Liver (tissue), 9 donors: ENCODE data around the gene SYTL3. TPM values are rescaled to one million over a fixed set of nuclear protein-coding genes. Genes with fewer than 3 reads are reported as not detected.

ENCODE experiments used
- DNase-seq: peaks from one replicate; pipeline ENCODE4 v3.0.0-alpha.2; 2017; ENCODE audit warnings: low spot score
- H3K27ac ChIP-seq, 2 donors: one replicate each; pipeline ENCODE4 v1.7.0; 2013; ENCODE audit warnings: inconsistent platforms in 2 of 2, low read length in 2 of 2, control low read depth in 1 of 2, low read depth in 1 of 2, mild to moderate bottlenecking in 1 of 2
- H3K27me3 ChIP-seq, 4 donors: one replicate each; pipeline versions ENCODE4 v1.6.1 to v1.7.0; 2013; ENCODE audit warnings: low read length in 3 of 4, inconsistent platforms in 1 of 4, mild to moderate bottlenecking in 1 of 4, moderate library complexity in 1 of 4; ENCODE audit not compliant: control insufficient read depth in 4 of 4, insufficient read depth in 4 of 4
- H3K36me3 ChIP-seq, 4 donors: one replicate each; pipeline versions ENCODE4 v1.6.1 to v1.7.0; 2013; ENCODE audit warnings: low read length in 3 of 4, mild to moderate bottlenecking in 3 of 4, low read depth in 1 of 4, moderate library complexity in 1 of 4; ENCODE audit not compliant: control insufficient read depth in 4 of 4, insufficient read depth in 3 of 4
- H3K4me1 ChIP-seq, 4 donors: one replicate each; pipeline versions ENCODE4 v1.6.1 to v1.7.0; 2013; ENCODE audit warnings: low read length in 3 of 4, mild to moderate bottlenecking in 3 of 4, moderate library complexity in 1 of 4; ENCODE audit not compliant: control insufficient read depth in 4 of 4, insufficient read depth in 4 of 4
- H3K4me3 ChIP-seq, 3 donors: one replicate each; pipeline versions ENCODE4 v1.6.1 to v1.7.0; 2013; ENCODE audit warnings: low read length in 3 of 3, control low read depth in 1 of 3, low read depth in 1 of 3, mild to moderate bottlenecking in 1 of 3
- H3K9ac ChIP-seq, 2 donors: one replicate each; pipeline ENCODE4 v1.7.0; 2013; ENCODE audit warnings: low read length in 2 of 2, mild to moderate bottlenecking in 2 of 2, moderate library complexity in 2 of 2, control low read depth in 1 of 2, low read depth in 1 of 2
- H3K9me3 ChIP-seq, 4 donors: one replicate each; pipeline versions ENCODE4 v1.6.1 to v1.7.0; 2013; ENCODE audit warnings: low read length in 3 of 4; ENCODE audit not compliant: control insufficient read depth in 4 of 4
- EGR1 ChIP-seq, 2 donors: IDR thresholded peaks; 2 replicates each; pipeline ENCODE4 v1.6.1; 2016 to 2018; ENCODE audit warnings: antibody characterized with exemption in 2 of 2, low read depth in 2 of 2
- FOXA2 ChIP-seq: IDR thresholded peaks from 2 replicates; pipeline ENCODE4 v1.6.1; 2016; ENCODE audit warnings: antibody characterized with exemption
- GABPA ChIP-seq, 2 donors: IDR thresholded peaks in 1 of 2; conservative IDR thresholded peaks in 1 of 2; 2 replicates each; pipeline ENCODE4 v1.6.1; 2016; ENCODE audit warnings: antibody characterized with exemption in 2 of 2, mild to moderate bottlenecking in 1 of 2, moderate library complexity in 1 of 2
- HNF4A ChIP-seq, 2 donors: conservative IDR thresholded peaks; 2 replicates each; pipeline ENCODE4 v1.6.1; 2016; ENCODE audit warnings: antibody characterized with exemption in 2 of 2, mild to moderate bottlenecking in 2 of 2
- HNF4G ChIP-seq: IDR thresholded peaks from 2 replicates; pipeline ENCODE4 v1.6.1; 2016; ENCODE audit warnings: antibody characterized with exemption
- JUND ChIP-seq, 2 donors: IDR thresholded peaks; 2 replicates each; pipeline ENCODE4 v1.6.1; 2016; ENCODE audit warnings: antibody characterized with exemption in 2 of 2
- NR2F2 ChIP-seq: IDR thresholded peaks from 2 replicates; pipeline ENCODE4 v1.6.1; 2016; ENCODE audit warnings: antibody characterized with exemption
- RXRA ChIP-seq, 2 donors: IDR thresholded peaks; 2 replicates each; pipeline ENCODE4 v1.6.1; 2017 to 2018; ENCODE audit warnings: antibody characterized with exemption in 2 of 2, mild to moderate bottlenecking in 1 of 2
- SP1 ChIP-seq: IDR thresholded peaks from 2 replicates; pipeline ENCODE4 v1.6.1; 2018; ENCODE audit warnings: antibody characterized with exemption, mild to moderate bottlenecking
- TAF1 ChIP-seq: conservative IDR thresholded peaks from 2 replicates; pipeline ENCODE4 v1.6.1; 2016; ENCODE audit warnings: antibody characterized with exemption, mild to moderate bottlenecking
- YY1 ChIP-seq: IDR thresholded peaks from 2 replicates; pipeline ENCODE4 v1.6.1; 2016; ENCODE audit warnings: antibody characterized with exemption, mild to moderate bottlenecking
- WGBS: extraction: QIAGEN DNeasy Blood & Tissue Kit; methylation state at CpG from one replicate; pipeline ENCODE4 v1.1.7; 2013; 5-methylcytosine and 5-hydroxymethylcytosine counted together
- polyA plus RNA-seq, 2 donors: library from polyadenylated mRNA; stranded (reverse) in 1 of 2; unstranded in 1 of 2; fragments of 200-250 nt in 1 of 2; fragments of >200 nt in 1 of 2; fragmentation: Nextera tagmentation in 1 of 2; extraction: Ambion mirVana in 1 of 2; gene quantifications; one replicate each; pipeline versions ENCODE4 v1.2.1 to v1.2.3, GENCODE V29; 2013 to 2015
- total RNA-seq, 2 donors: library from RNA; depleted of rRNA; stranded (reverse); fragments of >200 nt; gene quantifications; one replicate each; pipeline ENCODE4 v1.2.3, GENCODE V29; 2014
- TF ChIP-seq, protein P1 (sequence below): fragments of 150-350 bp; IDR thresholded peaks from 2 replicates; pipeline ENCODE4 v1.5.1; 2017; ENCODE audit warnings: improper control_type of control experiment, low read depth, low read length; ENCODE audit not compliant: missing input control
- TF ChIP-seq, protein P2 (sequence below): IDR thresholded peaks from 2 replicates; pipeline ENCODE4 v1.6.1; 2016; ENCODE audit warnings: antibody characterized with exemption
- TF ChIP-seq, protein P3 (sequence below): IDR thresholded peaks from 2 replicates; pipeline ENCODE4 v1.6.1; 2016; ENCODE audit warnings: antibody characterized with exemption, mild to moderate bottlenecking
- TF ChIP-seq, protein P4 (sequence below): IDR thresholded peaks from 2 replicates; pipeline ENCODE4 v1.6.1; 2016; ENCODE audit warnings: antibody characterized with exemption
- TF ChIP-seq, protein P5 (sequence below): IDR thresholded peaks from 2 replicates; pipeline ENCODE4 v1.6.1; 2016; ENCODE audit warnings: antibody characterized with exemption
- donor health status: healthy.
- donor health status: healthy.
- donor health status: healthy.
- donor health status: healthy.
- donor health status: healthy.

Gene SYTL3
- total and polyA plus RNA-seq, 4 donors: 0.28 to 1.7 (median 0.51) TPM

GRCh38 chr6:158771399-158772152 lies 121.7 kb downstream of the SYTL3 start:
- no peaks in the 10 kb centered on the region for H3K27me3 ChIP-seq
- peaks cover 26 to 90% (median 75%) of the 10 kb centered on the region in 4 donors for H3K36me3 ChIP-seq
- no peak overlapping the region for H3K9ac ChIP-seq
- no peak overlapping the region for H3K27ac ChIP-seq
- WGBS: 94% methylated on average over 16 of the region's 16 CpGs
- H3K4me3 ChIP-seq: no peak overlapping the region
- H3K9me3 ChIP-seq: no peaks in the 10 kb centered on the region
- no peaks in the 10 kb centered on the region for H3K4me1 ChIP-seq
- TF ChIP-seq GABPA (IDR thresholded peaks at IDR 0.05 in 1 of 2, conservative IDR thresholded peaks at IDR 0.05 in 1 of 2) (no peak), NR2F2 (no peak), SP1 (no peak), EGR1 (IDR thresholded peaks at IDR 0.05; ENCODE audit: low read depth in 2 of 2) (no peak), FOXA2 (no peak), YY1 (no peak)
- TF ChIP-seq, protein P1, sequence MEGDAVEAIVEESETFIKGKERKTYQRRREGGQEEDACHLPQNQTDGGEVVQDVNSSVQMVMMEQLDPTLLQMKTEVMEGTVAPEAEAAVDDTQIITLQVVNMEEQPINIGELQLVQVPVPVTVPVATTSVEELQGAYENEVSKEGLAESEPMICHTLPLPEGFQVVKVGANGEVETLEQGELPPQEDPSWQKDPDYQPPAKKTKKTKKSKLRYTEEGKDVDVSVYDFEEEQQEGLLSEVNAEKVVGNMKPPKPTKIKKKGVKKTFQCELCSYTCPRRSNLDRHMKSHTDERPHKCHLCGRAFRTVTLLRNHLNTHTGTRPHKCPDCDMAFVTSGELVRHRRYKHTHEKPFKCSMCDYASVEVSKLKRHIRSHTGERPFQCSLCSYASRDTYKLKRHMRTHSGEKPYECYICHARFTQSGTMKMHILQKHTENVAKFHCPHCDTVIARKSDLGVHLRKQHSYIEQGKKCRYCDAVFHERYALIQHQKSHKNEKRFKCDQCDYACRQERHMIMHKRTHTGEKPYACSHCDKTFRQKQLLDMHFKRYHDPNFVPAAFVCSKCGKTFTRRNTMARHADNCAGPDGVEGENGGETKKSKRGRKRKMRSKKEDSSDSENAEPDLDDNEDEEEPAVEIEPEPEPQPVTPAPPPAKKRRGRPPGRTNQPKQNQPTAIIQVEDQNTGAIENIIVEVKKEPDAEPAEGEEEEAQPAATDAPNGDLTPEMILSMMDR: no peak
- no peak for DNase-seq

- DNase-seq: no peak
- H3K4me3 ChIP-seq: no peak overlapping the region
- no peak overlapping the region for H3K27ac ChIP-seq
- no peaks in the 10 kb centered on the region for H3K9me3 ChIP-seq
- 88% methylated on average over 11 of the region's 11 CpGs for WGBS
- no peaks in the 10 kb centered on the region for H3K4me1 ChIP-seq
- H3K36me3 ChIP-seq: peaks cover 23 to 89% (median 73%) of the 10 kb centered on the region in 4 donors
- no peaks in the 10 kb centered on the region for H3K27me3 ChIP-seq
- TF ChIP-seq, protein P2, sequence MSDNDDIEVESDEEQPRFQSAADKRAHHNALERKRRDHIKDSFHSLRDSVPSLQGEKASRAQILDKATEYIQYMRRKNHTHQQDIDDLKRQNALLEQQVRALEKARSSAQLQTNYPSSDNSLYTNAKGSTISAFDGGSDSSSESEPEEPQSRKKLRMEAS: no peak
- no peak for TF ChIP-seq HNF4G
- TF ChIP-seq SP1: no peak
- no peak for TF ChIP-seq RXRA (IDR thresholded peaks at IDR 0.05)
- TF ChIP-seq, protein P3, sequence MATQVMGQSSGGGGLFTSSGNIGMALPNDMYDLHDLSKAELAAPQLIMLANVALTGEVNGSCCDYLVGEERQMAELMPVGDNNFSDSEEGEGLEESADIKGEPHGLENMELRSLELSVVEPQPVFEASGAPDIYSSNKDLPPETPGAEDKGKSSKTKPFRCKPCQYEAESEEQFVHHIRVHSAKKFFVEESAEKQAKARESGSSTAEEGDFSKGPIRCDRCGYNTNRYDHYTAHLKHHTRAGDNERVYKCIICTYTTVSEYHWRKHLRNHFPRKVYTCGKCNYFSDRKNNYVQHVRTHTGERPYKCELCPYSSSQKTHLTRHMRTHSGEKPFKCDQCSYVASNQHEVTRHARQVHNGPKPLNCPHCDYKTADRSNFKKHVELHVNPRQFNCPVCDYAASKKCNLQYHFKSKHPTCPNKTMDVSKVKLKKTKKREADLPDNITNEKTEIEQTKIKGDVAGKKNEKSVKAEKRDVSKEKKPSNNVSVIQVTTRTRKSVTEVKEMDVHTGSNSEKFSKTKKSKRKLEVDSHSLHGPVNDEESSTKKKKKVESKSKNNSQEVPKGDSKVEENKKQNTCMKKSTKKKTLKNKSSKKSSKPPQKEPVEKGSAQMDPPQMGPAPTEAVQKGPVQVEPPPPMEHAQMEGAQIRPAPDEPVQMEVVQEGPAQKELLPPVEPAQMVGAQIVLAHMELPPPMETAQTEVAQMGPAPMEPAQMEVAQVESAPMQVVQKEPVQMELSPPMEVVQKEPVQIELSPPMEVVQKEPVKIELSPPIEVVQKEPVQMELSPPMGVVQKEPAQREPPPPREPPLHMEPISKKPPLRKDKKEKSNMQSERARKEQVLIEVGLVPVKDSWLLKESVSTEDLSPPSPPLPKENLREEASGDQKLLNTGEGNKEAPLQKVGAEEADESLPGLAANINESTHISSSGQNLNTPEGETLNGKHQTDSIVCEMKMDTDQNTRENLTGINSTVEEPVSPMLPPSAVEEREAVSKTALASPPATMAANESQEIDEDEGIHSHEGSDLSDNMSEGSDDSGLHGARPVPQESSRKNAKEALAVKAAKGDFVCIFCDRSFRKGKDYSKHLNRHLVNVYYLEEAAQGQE: no peak
- no peak for TF ChIP-seq NR2F2
- TF ChIP-seq JUND (IDR thresholded peaks at IDR 0.05): no peak
- no peak for TF ChIP-seq HNF4A (conservative IDR thresholded peaks at IDR 0.05)
- TF ChIP-seq, protein P4, sequence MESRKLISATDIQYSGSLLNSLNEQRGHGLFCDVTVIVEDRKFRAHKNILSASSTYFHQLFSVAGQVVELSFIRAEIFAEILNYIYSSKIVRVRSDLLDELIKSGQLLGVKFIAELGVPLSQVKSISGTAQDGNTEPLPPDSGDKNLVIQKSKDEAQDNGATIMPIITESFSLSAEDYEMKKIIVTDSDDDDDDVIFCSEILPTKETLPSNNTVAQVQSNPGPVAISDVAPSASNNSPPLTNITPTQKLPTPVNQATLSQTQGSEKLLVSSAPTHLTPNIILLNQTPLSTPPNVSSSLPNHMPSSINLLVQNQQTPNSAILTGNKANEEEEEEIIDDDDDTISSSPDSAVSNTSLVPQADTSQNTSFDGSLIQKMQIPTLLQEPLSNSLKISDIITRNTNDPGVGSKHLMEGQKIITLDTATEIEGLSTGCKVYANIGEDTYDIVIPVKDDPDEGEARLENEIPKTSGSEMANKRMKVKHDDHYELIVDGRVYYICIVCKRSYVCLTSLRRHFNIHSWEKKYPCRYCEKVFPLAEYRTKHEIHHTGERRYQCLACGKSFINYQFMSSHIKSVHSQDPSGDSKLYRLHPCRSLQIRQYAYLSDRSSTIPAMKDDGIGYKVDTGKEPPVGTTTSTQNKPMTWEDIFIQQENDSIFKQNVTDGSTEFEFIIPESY: no peak
- no peak for TF ChIP-seq EGR1 (IDR thresholded peaks at IDR 0.05; ENCODE audit: low read depth in 2 of 2)
- TF ChIP-seq, protein P1: no peak
- no peak for TF ChIP-seq TAF1
- no peak for TF ChIP-seq GABPA (IDR thresholded peaks at IDR 0.05 in 1 of 2, conservative IDR thresholded peaks at IDR 0.05 in 1 of 2)
- TF ChIP-seq, protein P5, sequence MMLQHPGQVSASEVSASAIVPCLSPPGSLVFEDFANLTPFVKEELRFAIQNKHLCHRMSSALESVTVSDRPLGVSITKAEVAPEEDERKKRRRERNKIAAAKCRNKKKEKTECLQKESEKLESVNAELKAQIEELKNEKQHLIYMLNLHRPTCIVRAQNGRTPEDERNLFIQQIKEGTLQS: no peak
- TF ChIP-seq FOXA2: no peak
- TF ChIP-seq YY1: no peak
- H3K9ac ChIP-seq: no peak overlapping the region
These were observed 122.3 kb downstream of the SYTL3 start for GRCh38 chr6:158772172-158772571.
